ENCODE data around the gene CEPT1. TPM values are rescaled to one million over a fixed set of nuclear protein-coding genes. Genes with fewer than 3 reads are reported as not detected.

Gene CEPT1
- total and polyA plus RNA-seq, 3 donors from 2014 or later = 25.0 to 69.4 (median 63.2) TPM

DNA sequence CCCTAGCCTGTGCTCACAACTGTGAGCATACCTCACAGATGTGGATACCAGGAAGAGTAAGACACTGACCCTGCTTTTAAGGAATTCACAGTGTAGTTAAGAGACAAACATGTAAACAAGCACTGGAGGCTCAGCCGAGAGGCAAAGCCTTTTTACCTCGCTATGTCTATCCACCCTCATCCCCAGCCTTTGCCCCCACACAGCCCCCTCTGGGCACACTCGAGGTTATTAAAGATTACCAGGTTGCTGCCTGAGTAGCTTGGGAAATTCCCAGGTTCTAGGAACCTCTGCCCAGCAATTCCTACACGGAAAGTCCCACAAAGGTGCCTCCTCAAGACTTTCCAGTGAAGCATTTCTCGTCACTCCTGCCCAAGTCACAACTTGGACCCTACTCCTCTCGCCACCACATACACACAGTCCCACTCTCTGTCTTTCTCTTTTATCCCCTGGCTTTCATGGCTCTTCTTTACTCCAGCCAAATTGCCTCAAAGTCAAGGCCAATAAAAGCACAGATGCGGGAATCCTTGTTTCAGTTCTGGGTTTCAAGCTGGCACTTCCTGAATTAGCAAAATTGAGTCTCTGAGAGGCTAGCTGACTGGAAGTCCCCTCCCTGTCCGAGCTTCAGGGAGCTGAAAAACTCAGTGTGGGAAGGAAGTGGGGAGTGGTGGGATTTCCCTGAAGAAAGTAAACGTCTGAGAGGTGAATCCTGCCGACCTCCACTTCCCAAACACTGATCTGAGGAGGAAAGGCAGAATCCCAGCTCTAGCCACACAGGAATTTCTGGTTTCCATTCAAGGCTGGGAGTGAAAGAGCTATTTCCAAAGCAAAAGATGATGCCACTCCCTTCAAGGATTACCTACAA lies 52.9 kb downstream of the CEPT1 start:
- Histone ChIP-seq H3K36me3 (ENCODE audit: low read depth, missing control alignments) (no peaks in the 10 kb centered on the region), H3K27me3 (no peaks in the 10 kb centered on the region), H3K4me1 (peaks cover 14% of the 10 kb centered on the region), H3K4me3 (no peak overlapping the region), H3K9me3 (no peaks in the 10 kb centered on the region), H3K27ac (peak overlapping the region in 1 of 2 donors; percentile 45)
- intact Hi-C loops (cut with DNase I; ENCODE audit: low total_unique reads) = no loop called here
- TF ChIP-seq, protein P1, sequence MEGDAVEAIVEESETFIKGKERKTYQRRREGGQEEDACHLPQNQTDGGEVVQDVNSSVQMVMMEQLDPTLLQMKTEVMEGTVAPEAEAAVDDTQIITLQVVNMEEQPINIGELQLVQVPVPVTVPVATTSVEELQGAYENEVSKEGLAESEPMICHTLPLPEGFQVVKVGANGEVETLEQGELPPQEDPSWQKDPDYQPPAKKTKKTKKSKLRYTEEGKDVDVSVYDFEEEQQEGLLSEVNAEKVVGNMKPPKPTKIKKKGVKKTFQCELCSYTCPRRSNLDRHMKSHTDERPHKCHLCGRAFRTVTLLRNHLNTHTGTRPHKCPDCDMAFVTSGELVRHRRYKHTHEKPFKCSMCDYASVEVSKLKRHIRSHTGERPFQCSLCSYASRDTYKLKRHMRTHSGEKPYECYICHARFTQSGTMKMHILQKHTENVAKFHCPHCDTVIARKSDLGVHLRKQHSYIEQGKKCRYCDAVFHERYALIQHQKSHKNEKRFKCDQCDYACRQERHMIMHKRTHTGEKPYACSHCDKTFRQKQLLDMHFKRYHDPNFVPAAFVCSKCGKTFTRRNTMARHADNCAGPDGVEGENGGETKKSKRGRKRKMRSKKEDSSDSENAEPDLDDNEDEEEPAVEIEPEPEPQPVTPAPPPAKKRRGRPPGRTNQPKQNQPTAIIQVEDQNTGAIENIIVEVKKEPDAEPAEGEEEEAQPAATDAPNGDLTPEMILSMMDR (IDR thresholded peaks at IDR 0.05) = no peak
- no peak for TF ChIP-seq POLR2A (IDR thresholded peaks at IDR 0.05)
- DNase-seq = no peak
- WGBS, 2 donors = 38 to 45% methylated on average over 10 of the region's 10 CpGs

DNA sequence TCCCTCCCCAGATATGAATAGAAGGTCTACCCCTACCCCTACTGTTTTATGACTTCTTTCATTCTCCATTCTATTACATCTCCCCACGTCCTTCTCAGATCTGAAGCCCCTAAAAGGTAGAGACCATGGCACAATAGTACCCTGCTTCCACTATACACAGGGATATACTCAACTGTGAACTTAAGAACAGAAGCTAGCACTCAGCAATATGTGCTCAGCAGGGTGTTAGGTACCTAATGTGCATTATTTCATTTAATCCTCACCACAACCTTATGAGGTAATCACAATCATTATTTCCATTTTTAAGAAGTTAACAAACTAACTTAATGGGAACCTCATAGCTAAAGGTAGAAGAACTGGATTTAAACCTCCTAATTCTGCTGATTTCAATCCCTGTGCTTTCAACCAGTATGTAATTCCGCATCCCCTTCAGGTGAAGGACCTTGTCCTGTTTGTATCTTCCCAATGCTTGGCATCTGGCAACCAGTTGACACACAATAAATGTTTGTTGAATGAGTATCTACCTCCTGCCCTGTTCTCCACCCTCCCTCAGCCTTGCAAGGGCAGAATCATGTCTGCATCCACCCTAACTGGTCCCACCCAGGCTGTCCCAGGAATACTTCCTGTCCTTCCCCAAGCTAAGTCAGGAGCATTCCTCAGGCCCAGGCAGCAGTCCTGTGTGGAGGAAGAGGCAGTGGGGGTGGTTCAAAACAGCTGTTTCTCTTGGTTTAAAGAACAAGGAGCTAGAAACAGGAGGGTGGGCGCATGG lies 53.9 kb downstream of the CEPT1 start:
- DNase-seq = no peak
- H3K36me3 ChIP-seq (ENCODE audit: low read depth, missing control alignments) = no peaks in the 10 kb centered on the region
- TF ChIP-seq POLR2A (IDR thresholded peaks at IDR 0.05) = no peak
- TF ChIP-seq, protein P1 (IDR thresholded peaks at IDR 0.05) = no peak
- H3K9me3 ChIP-seq = no peaks in the 10 kb centered on the region
- WGBS, 2 donors = 90 to 96% methylated on average over 3 of the region's 3 CpGs
- intact Hi-C loops (cut with DNase I; ENCODE audit: low total_unique reads) = no loop called here
- H3K4me3 ChIP-seq = no peak overlapping the region
- no peak overlapping the region for H3K27ac ChIP-seq
- no peaks in the 10 kb centered on the region for H3K27me3 ChIP-seq
- H3K4me1 ChIP-seq = peaks cover 14% of the 10 kb centered on the region

DNA sequence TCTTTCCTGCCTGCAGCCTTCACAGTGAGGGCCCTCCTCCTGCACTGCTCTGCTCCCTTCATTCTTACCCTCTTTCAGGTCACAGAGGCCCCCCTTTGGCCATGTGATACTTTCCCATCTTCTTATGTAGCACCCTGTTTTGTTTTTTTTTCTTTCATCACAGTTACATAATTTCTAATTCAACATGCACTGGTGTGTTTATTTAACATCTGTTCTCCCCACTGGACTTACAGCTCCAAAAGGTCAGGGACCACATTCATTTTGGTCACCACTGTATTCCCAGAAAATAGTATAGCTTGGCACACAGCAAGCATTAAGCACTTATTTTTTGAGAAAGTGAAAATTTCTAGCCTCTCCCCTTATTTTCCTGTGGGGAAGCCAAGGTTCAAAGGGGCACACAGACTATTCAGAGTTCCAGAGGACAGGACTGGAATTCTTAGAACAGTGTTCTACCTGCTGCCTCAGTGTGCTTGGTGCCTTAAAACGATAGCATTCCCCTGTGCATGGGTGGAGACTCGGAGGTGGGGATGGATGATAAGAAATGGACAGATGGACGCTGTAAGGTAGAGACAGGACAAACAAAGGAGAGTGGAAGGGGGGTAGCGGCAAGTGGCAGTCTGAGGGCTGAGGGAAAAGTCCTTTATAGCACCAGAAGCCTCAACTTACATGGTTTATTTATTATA lies 55.1 kb downstream of the CEPT1 start:
- TF ChIP-seq, protein P1 (IDR thresholded peaks at IDR 0.05) = no peak
- TF ChIP-seq POLR2A (IDR thresholded peaks at IDR 0.05) = no peak
- no peaks in the 10 kb centered on the region for H3K36me3 ChIP-seq (ENCODE audit: low read depth, missing control alignments)
- peaks cover 14% of the 10 kb centered on the region for H3K4me1 ChIP-seq
- intact Hi-C loops (cut with DNase I; ENCODE audit: low total_unique reads) = no loop called here
- no peak overlapping the region for H3K27ac ChIP-seq
- no peak overlapping the region for H3K4me3 ChIP-seq
- no peaks in the 10 kb centered on the region for H3K9me3 ChIP-seq
- DNase-seq = no peak
- 71 to 75% methylated on average over 4 of the region's 4 CpGs for WGBS, 2 donors
- no peaks in the 10 kb centered on the region for H3K27me3 ChIP-seq

DNA sequence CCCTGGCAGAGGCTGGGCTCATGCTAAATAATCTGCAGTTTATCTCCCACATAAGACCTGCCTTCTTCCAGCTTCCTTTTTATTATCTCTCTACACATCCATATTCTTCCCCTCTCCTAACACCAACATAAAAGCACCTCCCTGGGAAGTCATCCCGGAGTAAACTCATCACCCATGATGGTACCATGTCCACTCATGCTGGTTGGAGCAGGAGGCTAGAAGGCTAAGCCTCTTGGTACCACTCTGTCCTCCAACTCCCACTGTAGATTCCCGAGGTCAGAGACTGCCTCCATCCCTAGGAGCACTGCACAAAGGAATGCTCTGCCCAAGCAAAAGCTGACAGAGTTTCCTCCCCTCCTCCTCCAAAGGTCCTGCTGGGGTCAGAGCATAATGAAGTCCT lies 56.2 kb downstream of the CEPT1 start:
- WGBS, 2 donors = 82 to 89% methylated on average over 2 of the region's 2 CpGs
- Histone ChIP-seq H3K4me3 (no peak overlapping the region), H3K27ac (no peak overlapping the region), H3K4me1 (peaks cover 14% of the 10 kb centered on the region), H3K36me3 (ENCODE audit: low read depth, missing control alignments) (no peaks in the 10 kb centered on the region), H3K27me3 (no peaks in the 10 kb centered on the region), H3K9me3 (no peaks in the 10 kb centered on the region)
- DNase-seq = no peak
- TF ChIP-seq POLR2A (IDR thresholded peaks at IDR 0.05) = no peak
- TF ChIP-seq, protein P1 (IDR thresholded peaks at IDR 0.05) = no peak
- intact Hi-C loops (cut with DNase I; ENCODE audit: low total_unique reads) = no loop called here

All from testis (tissue), 3 donors.